H1 (cell line): ENCODE results near the gene CHP2. TPM values are rescaled to one million over a fixed set of nuclear protein-coding genes. Genes with fewer than 3 reads are reported as not detected.

Source experiments
- GABPA ChIP-seq: IDR thresholded peaks from 2 replicates; pipeline ENCODE4 v1.6.1; 2011; ENCODE audit warnings: mild to moderate bottlenecking, low read length, moderate library complexity, borderline replicate concordance; ENCODE audit not compliant: insufficient read depth
- NRF1 ChIP-seq: IDR thresholded peaks from 2 replicates; pipeline ENCODE4 v1.6.1; 2011; ENCODE audit warnings: mild to moderate bottlenecking, low read depth, low read length, improper control_type of control experiment
- RNF2 ChIP-seq: fragments of 200-900, 300-1000 bp; sonication (generic); IDR thresholded peaks from 2 replicates; pipeline ENCODE4 v1.7.1; 2016; ENCODE audit warnings: borderline replicate concordance, low read depth, mild to moderate bottlenecking, antibody characterized with exemption, low read length; ENCODE audit not compliant: poor library complexity, severe bottlenecking; ENCODE audit errors: missing control alignments
- SRF ChIP-seq: IDR thresholded peaks from 2 replicates; pipeline ENCODE4 v1.6.1; 2011; ENCODE audit warnings: mild to moderate bottlenecking, low read depth, low read length, moderate library complexity
- polyA plus RNA-seq, 7 experiments: library from polyadenylated mRNA; depleted of rRNA in 3 of 7; stranded (reverse) in 5 of 7; unstranded in 2 of 7; fragments of >200 nt in 5 of 7; fragments of 200-250 nt in 2 of 7; gene quantifications; 1 replicate in 5 of 7; 2 replicates in 1 of 7; 4 replicates in 1 of 7; pipeline versions ENCODE4 v1.2.1 to v1.2.3, GENCODE V29; 2011 to 2013; ENCODE audit warnings: missing spikeins in 2 of 7, mixed read lengths in 2 of 7
- total RNA-seq: library from RNA; stranded (reverse); fragmentation: NEBNext Ultra II Directional; extraction: Animal tissue kit (Norgen Biotek cat#: 25700); gene quantifications from 2 replicates; pipeline ENCODE4 v1.2.1, GENCODE V29; 2021
- TF ChIP-seq, protein P1 (sequence below): fragments of 300-600 bp; sonication (generic); IDR thresholded peaks from 2 replicates; pipeline ENCODE4 v1.7.1; 2012; ENCODE audit warnings: low read length, moderate library complexity, mild to moderate bottlenecking, inconsistent platforms; ENCODE audit not compliant: insufficient replicate concordance

The CHP2 gene
- total and polyA plus RNA-seq, 2 of the 8 experiments (the other 6 are each of a cell fraction or from before 2014, with no cell fraction given) = 1.3 to 1.6 TPM

DNA sequence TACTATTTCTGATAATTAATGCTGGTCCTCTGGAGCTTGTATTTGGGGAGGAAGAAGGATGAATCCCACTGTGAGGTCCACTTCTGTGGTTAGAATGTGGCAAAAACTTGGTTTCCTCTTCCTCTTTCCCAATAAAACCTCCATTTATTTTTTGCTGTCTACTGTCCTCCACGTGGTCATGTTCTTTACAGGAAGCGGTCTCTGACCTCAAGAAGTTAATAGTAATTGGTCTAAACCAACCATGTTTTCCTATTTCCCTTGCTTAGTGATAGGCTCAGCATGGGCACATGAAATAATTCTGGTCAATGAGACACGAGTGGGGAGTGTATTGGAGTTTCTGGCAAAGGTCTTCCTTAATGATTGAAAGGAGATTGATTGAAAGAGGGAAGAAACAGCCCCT, 33.9 kb downstream of the CHP2 start (continued):
- TF ChIP-seq RNF2 (no peak), SRF (no peak), NRF1 (no peak), GABPA (no peak)
- TF ChIP-seq, protein P1, sequence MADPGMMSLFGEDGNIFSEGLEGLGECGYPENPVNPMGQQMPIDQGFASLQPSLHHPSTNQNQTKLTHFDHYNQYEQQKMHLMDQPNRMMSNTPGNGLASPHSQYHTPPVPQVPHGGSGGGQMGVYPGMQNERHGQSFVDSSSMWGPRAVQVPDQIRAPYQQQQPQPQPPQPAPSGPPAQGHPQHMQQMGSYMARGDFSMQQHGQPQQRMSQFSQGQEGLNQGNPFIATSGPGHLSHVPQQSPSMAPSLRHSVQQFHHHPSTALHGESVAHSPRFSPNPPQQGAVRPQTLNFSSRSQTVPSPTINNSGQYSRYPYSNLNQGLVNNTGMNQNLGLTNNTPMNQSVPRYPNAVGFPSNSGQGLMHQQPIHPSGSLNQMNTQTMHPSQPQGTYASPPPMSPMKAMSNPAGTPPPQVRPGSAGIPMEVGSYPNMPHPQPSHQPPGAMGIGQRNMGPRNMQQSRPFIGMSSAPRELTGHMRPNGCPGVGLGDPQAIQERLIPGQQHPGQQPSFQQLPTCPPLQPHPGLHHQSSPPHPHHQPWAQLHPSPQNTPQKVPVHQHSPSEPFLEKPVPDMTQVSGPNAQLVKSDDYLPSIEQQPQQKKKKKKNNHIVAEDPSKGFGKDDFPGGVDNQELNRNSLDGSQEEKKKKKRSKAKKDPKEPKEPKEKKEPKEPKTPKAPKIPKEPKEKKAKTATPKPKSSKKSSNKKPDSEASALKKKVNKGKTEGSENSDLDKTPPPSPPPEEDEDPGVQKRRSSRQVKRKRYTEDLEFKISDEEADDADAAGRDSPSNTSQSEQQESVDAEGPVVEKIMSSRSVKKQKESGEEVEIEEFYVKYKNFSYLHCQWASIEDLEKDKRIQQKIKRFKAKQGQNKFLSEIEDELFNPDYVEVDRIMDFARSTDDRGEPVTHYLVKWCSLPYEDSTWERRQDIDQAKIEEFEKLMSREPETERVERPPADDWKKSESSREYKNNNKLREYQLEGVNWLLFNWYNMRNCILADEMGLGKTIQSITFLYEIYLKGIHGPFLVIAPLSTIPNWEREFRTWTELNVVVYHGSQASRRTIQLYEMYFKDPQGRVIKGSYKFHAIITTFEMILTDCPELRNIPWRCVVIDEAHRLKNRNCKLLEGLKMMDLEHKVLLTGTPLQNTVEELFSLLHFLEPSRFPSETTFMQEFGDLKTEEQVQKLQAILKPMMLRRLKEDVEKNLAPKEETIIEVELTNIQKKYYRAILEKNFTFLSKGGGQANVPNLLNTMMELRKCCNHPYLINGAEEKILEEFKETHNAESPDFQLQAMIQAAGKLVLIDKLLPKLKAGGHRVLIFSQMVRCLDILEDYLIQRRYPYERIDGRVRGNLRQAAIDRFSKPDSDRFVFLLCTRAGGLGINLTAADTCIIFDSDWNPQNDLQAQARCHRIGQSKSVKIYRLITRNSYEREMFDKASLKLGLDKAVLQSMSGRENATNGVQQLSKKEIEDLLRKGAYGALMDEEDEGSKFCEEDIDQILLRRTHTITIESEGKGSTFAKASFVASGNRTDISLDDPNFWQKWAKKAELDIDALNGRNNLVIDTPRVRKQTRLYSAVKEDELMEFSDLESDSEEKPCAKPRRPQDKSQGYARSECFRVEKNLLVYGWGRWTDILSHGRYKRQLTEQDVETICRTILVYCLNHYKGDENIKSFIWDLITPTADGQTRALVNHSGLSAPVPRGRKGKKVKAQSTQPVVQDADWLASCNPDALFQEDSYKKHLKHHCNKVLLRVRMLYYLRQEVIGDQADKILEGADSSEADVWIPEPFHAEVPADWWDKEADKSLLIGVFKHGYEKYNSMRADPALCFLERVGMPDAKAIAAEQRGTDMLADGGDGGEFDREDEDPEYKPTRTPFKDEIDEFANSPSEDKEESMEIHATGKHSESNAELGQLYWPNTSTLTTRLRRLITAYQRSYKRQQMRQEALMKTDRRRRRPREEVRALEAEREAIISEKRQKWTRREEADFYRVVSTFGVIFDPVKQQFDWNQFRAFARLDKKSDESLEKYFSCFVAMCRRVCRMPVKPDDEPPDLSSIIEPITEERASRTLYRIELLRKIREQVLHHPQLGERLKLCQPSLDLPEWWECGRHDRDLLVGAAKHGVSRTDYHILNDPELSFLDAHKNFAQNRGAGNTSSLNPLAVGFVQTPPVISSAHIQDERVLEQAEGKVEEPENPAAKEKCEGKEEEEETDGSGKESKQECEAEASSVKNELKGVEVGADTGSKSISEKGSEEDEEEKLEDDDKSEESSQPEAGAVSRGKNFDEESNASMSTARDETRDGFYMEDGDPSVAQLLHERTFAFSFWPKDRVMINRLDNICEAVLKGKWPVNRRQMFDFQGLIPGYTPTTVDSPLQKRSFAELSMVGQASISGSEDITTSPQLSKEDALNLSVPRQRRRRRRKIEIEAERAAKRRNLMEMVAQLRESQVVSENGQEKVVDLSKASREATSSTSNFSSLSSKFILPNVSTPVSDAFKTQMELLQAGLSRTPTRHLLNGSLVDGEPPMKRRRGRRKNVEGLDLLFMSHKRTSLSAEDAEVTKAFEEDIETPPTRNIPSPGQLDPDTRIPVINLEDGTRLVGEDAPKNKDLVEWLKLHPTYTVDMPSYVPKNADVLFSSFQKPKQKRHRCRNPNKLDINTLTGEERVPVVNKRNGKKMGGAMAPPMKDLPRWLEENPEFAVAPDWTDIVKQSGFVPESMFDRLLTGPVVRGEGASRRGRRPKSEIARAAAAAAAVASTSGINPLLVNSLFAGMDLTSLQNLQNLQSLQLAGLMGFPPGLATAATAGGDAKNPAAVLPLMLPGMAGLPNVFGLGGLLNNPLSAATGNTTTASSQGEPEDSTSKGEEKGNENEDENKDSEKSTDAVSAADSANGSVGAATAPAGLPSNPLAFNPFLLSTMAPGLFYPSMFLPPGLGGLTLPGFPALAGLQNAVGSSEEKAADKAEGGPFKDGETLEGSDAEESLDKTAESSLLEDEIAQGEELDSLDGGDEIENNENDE = no peak
